COLO668 (cell line): ENCODE results near the gene BCAR3.
A peak's percentile ranks its signal among the peaks of the same experiment; 100 is the strongest.

Source experiments
- DNase-seq: peaks from one replicate; lab custom pipeline; 2025; ENCODE audit not compliant: unreplicated experiment; lab: John Stamatoyannopoulos, UW

BCAR3 gene

GRCh38 chr1:93681101-93681988 is at the start of gene BCAR3:
BCAR3 (minus strand) TSS chr1:93681837; CDS start chr1:93674930, 6,907 bp downstream.
- DNase-seq: peak; percentile 82

- DNase-seq: no peak
Observed at GRCh38 chr1:93730621-93731020, 49.0 kb upstream of the BCAR3 start.

GRCh38 chr1:93729906-93730305 is 48.3 kb upstream of the BCAR3 start:
- no peak for DNase-seq

- DNase-seq: no peak
Observed at GRCh38 chr1:93729502-93729901, 47.9 kb upstream of the BCAR3 start.

GRCh38 chr1:93728480-93729131 is 47.0 kb upstream of the BCAR3 start:
- DNase-seq: no peak

GRCh38 chr1:93723733-93724270 is 42.2 kb upstream of the BCAR3 start:
- DNase-seq: no peak

- DNase-seq: no peak
Observed at GRCh38 chr1:93723110-93723509, 41.5 kb upstream of the BCAR3 start.

- no peak for DNase-seq
Observed at GRCh38 chr1:93722081-93723031, 40.7 kb upstream of the BCAR3 start.

GRCh38 chr1:93720956-93721626 is 39.5 kb upstream of the BCAR3 start:
- DNase-seq: no peak

- DNase-seq: no peak
Observed at GRCh38 chr1:93717640-93718039, 36.0 kb upstream of the BCAR3 start.

GRCh38 chr1:93716941-93717368 is 35.3 kb upstream of the BCAR3 start:
- DNase-seq: no peak

- no peak for DNase-seq
Observed at GRCh38 chr1:93716163-93716562, 34.5 kb upstream of the BCAR3 start.

- no peak for DNase-seq
Observed at GRCh38 chr1:93715529-93716126, 34.0 kb upstream of the BCAR3 start.

- DNase-seq: no peak
Observed at GRCh38 chr1:93714356-93714755, 32.7 kb upstream of the BCAR3 start.

- DNase-seq: no peak
Observed at GRCh38 chr1:93713341-93713740, 31.7 kb upstream of the BCAR3 start.

GRCh38 chr1:93712741-93713140 is 31.1 kb upstream of the BCAR3 start:
- DNase-seq: no peak

GRCh38 chr1:93710499-93711453 is 29.1 kb upstream of the BCAR3 start:
- no peak for DNase-seq

- DNase-seq: no peak
Observed at GRCh38 chr1:93708734-93709481, 27.3 kb upstream of the BCAR3 start.
